ENCODE measurements around the gene P2RX4.

The P2RX4 gene

GRCh38 chr12:121238604-121239350, 28.8 kb downstream of the P2RX4 start:
- H3K9me3 Mint-ChIP-seq (ENCODE audit: low read depth), result no peaks in the 10 kb centered on the region
- H3K4me3 Mint-ChIP-seq, result no peak overlapping the region
- H3K36me3 Mint-ChIP-seq, result no peaks in the 10 kb centered on the region
- H3K4me1 Mint-ChIP-seq (ENCODE audit: low read depth), result peaks cover 35% of the 10 kb centered on the region
- peak overlapping the region; percentile 95 for H3K27ac Mint-ChIP-seq
- no peaks in the 10 kb centered on the region for H3K27me3 Mint-ChIP-seq

GRCh38 chr12:121239351-121240061, 29.6 kb downstream of the P2RX4 start:
- Mint-ChIP-seq H3K9me3 (ENCODE audit: low read depth) (no peaks in the 10 kb centered on the region), H3K27ac (peak overlapping the region; percentile 95), H3K27me3 (no peaks in the 10 kb centered on the region), H3K36me3 (no peaks in the 10 kb centered on the region), H3K4me3 (peak overlapping the region; percentile 67), H3K4me1 (ENCODE audit: low read depth) (peaks cover 35% of the 10 kb centered on the region)

DNA sequence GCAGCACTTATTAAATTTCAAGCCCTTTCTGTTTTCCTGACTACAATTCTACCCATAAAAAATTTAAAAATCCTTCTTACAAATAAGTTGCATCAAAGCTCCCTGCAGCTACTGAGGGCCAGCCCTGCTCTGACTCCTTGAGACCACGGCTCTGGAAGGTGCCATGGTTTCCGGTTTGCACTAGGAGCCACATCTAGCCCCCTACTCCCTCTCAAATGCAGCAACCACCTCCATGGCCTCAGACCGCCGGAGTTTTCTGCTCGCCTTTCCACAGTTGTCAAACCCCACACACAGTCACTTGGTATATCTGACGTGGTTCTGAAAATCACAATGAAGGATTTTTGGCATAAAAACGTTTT, 30.1 kb downstream of the P2RX4 start:
- Mint-ChIP-seq H3K4me3 (peak overlapping the region; percentile 67), H3K4me1 (ENCODE audit: low read depth) (peaks cover 35% of the 10 kb centered on the region), H3K9me3 (ENCODE audit: low read depth) (no peaks in the 10 kb centered on the region), H3K27ac (peak overlapping the region; percentile 95), H3K36me3 (no peaks in the 10 kb centered on the region), H3K27me3 (no peaks in the 10 kb centered on the region)

- Mint-ChIP-seq H3K9me3 (ENCODE audit: low read depth) (no peaks in the 10 kb centered on the region), H3K27me3 (no peaks in the 10 kb centered on the region), H3K36me3 (no peaks in the 10 kb centered on the region), H3K4me1 (ENCODE audit: low read depth) (peaks cover 35% of the 10 kb centered on the region), H3K4me3 (peak overlapping the region; percentile 75), H3K27ac (peak overlapping the region; percentile 95)
Measured at GRCh38 chr12:121240484-121241101, 30.7 kb downstream of the P2RX4 start.

DNA sequence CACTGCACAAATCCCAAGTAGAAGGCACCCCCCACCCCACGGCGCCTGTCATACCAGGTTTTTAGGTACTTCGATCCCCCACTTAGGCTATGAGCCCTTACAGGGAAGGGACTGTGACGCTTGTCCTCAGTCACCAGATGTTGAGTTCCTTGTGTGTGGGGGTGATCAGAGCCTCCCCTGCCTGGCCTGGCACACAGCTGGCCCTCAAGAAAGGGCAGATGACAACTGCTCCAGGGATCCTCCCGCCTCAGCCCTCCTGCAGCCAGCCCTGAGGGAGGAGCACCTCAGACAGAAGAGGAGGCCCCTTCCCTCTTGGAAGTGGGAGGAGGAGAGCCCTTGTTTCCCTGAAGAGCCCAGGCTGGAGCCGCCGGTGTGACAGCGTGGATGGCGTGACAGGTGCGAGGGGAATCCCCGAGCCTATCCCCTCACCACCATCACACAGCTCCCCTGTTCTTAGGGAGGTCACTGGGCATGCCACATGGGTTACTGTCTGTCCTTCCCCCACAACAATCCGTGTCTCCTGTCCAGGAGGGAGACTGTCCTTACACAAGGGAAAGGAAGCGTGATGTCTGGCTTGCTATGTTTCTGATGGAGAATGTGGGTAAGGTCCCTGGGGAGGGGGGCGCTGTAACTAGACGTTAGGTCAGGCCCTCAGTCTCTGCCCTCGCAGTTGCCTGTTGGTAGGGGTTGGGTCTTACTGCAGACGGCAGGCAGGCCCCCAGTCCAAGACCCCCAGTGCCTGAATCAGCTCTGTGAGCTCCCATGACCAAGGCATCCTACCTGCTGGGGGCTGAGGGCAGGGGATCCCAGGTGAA, 31.4 kb downstream of the P2RX4 start:
- H3K27ac Mint-ChIP-seq, result peak overlapping the region; percentile 95
- no peaks in the 10 kb centered on the region for H3K36me3 Mint-ChIP-seq
- H3K4me1 Mint-ChIP-seq (ENCODE audit: low read depth), result peaks cover 35% of the 10 kb centered on the region
- no peaks in the 10 kb centered on the region for H3K9me3 Mint-ChIP-seq (ENCODE audit: low read depth)
- peak overlapping the region; percentile 75 for H3K4me3 Mint-ChIP-seq
- no peaks in the 10 kb centered on the region for H3K27me3 Mint-ChIP-seq

DNA sequence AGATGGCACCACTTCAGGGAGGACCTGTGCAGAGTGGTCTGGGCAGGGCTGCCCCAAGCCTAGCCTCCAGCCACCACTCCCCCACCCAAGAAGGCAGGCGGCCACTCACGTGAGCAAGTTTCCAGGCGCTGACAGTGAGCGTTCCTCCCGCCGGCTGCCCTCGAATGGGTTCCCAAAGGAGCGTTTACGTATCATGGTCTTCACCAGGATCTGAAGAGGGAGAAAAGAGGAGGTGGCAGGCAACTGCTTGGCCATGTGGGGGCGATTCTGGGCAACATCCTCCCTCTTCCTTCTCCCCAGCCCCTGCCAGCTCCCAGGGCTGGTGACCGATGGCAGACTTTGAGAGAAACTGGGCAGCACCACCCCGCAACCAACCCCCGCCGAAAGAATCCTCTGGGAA, 35.1 kb downstream of the P2RX4 start:
- peaks cover 2% of the 10 kb centered on the region for H3K36me3 Mint-ChIP-seq
- no peak overlapping the region for H3K27ac Mint-ChIP-seq
- H3K4me1 Mint-ChIP-seq (ENCODE audit: low read depth), result peaks cover 19% of the 10 kb centered on the region
- H3K27me3 Mint-ChIP-seq, result no peaks in the 10 kb centered on the region
- H3K9me3 Mint-ChIP-seq (ENCODE audit: low read depth), result no peaks in the 10 kb centered on the region
- no peak overlapping the region for H3K4me3 Mint-ChIP-seq

DNA sequence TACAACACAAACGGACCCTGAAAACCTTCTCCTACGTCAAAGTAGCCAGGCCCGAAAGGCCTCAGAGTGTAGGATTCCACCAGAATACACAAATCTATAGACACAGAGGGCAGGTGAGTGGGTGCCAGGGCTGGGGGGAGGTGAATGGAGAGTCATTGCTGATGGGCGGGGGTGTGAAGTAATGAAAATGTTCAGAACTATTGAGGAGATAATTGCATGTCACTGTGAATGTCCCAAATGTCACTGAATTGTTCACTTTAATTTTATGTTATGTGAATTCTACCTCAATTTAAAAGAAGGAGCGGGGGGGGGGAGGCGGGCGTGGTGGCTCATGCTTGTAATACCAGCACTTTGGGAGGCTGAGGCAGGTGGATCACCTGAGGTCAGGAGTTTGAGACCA, 36.0 kb downstream of the P2RX4 start:
- peaks cover 3% of the 10 kb centered on the region for H3K36me3 Mint-ChIP-seq
- H3K4me1 Mint-ChIP-seq (ENCODE audit: low read depth), result peaks cover 11% of the 10 kb centered on the region
- no peak overlapping the region for H3K27ac Mint-ChIP-seq
- H3K4me3 Mint-ChIP-seq, result no peak overlapping the region
- H3K27me3 Mint-ChIP-seq, result no peaks in the 10 kb centered on the region
- H3K9me3 Mint-ChIP-seq (ENCODE audit: low read depth), result no peaks in the 10 kb centered on the region

DNA sequence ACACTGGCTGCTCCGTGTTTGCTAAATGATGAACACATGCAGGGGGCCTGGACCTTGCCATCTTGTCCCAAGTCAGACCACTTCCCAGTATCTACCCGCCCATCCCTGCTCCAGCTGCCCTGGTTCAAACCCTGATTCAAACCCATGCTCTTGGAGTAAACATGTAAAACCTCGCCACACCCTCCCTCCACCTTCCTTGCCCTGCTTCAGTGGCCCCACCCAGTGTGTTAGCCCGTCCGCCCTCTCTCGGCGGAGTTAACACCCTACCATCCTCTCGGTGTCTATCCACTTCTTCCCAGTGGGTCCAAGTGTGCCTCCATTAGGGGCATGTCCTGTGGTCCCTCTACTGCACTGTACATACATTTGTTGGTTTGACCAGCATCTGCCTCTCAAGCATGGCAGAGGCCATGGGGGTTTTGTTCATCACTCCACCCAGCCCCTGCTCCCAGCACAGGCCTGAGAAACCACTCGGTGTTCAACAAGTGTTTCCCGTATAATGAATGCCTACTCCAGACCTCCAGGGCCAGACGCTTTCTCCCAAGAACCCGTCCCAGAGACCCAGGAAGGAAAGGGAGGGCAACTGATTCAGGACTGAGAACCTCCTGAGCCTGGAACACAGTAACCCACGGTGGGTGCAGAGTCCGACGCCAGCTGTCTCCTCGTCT, 37.1 kb downstream of the P2RX4 start:
- H3K4me1 Mint-ChIP-seq (ENCODE audit: low read depth), result peaks cover 1% of the 10 kb centered on the region
- H3K27me3 Mint-ChIP-seq, result no peaks in the 10 kb centered on the region
- H3K9me3 Mint-ChIP-seq (ENCODE audit: low read depth), result no peaks in the 10 kb centered on the region
- no peak overlapping the region for H3K27ac Mint-ChIP-seq
- H3K4me3 Mint-ChIP-seq, result no peak overlapping the region
- H3K36me3 Mint-ChIP-seq, result peaks cover 5% of the 10 kb centered on the region

- no peak overlapping the region for H3K4me3 Mint-ChIP-seq
- H3K9me3 Mint-ChIP-seq (ENCODE audit: low read depth), result no peaks in the 10 kb centered on the region
- H3K4me1 Mint-ChIP-seq (ENCODE audit: low read depth), result peaks cover 1% of the 10 kb centered on the region
- peaks cover 16% of the 10 kb centered on the region for H3K36me3 Mint-ChIP-seq
- H3K27ac Mint-ChIP-seq, result no peak overlapping the region
- H3K27me3 Mint-ChIP-seq, result no peaks in the 10 kb centered on the region
Measured at GRCh38 chr12:121248622-121249021, 38.7 kb downstream of the P2RX4 start.

- Mint-ChIP-seq H3K27me3 (no peaks in the 10 kb centered on the region), H3K4me1 (ENCODE audit: low read depth) (peaks cover 4% of the 10 kb centered on the region), H3K4me3 (no peak overlapping the region), H3K36me3 (peaks cover 24% of the 10 kb centered on the region), H3K27ac (no peak overlapping the region), H3K9me3 (ENCODE audit: low read depth) (no peaks in the 10 kb centered on the region)
Measured at GRCh38 chr12:121250359-121250758, 40.4 kb downstream of the P2RX4 start.

GRCh38 chr12:121251838-121252237, 41.9 kb downstream of the P2RX4 start:
- Mint-ChIP-seq H3K27ac (no peak overlapping the region), H3K4me1 (ENCODE audit: low read depth) (peaks cover 4% of the 10 kb centered on the region), H3K4me3 (no peak overlapping the region), H3K9me3 (ENCODE audit: low read depth) (no peaks in the 10 kb centered on the region), H3K36me3 (peaks cover 30% of the 10 kb centered on the region), H3K27me3 (no peaks in the 10 kb centered on the region)

GRCh38 chr12:121252712-121253345, 42.9 kb downstream of the P2RX4 start:
- peaks cover 30% of the 10 kb centered on the region for H3K36me3 Mint-ChIP-seq
- H3K27me3 Mint-ChIP-seq, result no peaks in the 10 kb centered on the region
- no peak overlapping the region for H3K4me3 Mint-ChIP-seq
- peaks cover 4% of the 10 kb centered on the region for H3K4me1 Mint-ChIP-seq (ENCODE audit: low read depth)
- H3K9me3 Mint-ChIP-seq (ENCODE audit: low read depth), result no peaks in the 10 kb centered on the region
- peak overlapping the region; percentile 64 for H3K27ac Mint-ChIP-seq

DNA sequence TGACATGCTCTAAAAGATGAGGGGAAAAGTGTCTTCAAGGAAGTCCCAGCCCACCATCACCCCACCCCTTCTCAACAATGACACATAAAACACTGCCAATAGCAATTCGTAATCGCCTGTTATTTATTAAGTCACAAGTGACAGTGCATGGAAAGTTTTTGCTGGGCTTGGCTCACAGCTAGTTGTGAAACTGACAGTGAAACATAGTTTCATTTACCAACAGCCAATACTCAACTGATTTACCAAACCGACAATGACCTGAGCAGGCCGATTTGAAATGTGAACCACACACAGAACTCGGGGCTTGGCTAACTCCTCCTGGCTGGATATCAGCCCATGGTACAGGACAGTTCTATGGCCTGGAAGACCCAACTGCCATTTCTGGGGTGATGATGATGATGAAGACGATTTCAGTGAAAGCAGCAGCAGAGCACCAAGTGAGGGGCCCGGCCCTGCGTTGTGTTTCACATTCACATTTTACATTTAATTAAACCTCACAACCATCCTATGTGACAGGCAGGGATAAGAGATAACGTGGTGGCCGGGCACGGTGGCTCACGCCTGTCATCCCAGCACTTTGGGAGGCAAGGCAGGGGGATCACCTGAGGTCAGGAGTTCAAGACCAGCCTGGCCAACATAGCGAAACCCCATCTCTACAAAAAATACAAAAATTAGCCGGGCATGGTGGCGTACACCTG, 43.9 kb downstream of the P2RX4 start:
- Mint-ChIP-seq H3K36me3 (peaks cover 30% of the 10 kb centered on the region), H3K9me3 (ENCODE audit: low read depth) (no peaks in the 10 kb centered on the region), H3K4me3 (no peak overlapping the region), H3K27me3 (no peaks in the 10 kb centered on the region), H3K27ac (peak overlapping the region; percentile 46), H3K4me1 (ENCODE audit: low read depth) (peaks cover 4% of the 10 kb centered on the region)
